ENCODE data around the gene WDR70.

DNA sequence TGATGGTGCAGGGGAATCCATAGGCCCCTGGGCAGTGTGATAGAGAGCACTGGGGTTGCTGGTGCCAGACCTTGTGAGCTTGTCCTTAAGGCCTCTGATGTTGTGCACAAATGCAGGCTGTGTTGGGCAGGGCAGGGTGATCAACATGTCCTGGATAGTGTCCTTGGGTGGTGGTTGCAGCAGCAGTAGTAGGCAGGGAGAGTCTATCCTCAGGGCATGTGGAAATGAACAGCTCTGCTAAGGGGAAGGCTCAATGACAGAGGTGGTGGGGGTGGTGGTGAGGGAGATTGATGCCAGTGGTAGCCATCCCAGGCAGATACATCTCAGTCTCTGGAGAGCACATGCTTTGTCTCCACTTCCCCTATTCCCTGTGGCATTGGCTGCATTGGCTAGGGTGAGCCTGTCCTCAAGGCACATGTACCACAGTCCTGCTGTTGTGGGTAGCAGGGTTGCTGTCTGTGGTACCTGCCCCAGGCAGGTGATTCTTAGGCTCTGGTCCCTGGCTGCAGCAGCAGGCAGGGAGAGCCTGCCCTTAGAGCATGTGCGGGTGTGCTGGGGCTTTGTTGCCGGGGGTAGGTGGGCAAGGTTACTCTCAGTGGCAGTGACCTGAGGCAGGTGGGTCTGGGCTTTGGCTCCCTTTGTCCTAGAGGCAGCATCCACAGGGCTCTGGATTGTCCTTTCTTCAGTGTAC is 111.1 kb downstream of the WDR70 start:
- TF ChIP-seq, protein P1, sequence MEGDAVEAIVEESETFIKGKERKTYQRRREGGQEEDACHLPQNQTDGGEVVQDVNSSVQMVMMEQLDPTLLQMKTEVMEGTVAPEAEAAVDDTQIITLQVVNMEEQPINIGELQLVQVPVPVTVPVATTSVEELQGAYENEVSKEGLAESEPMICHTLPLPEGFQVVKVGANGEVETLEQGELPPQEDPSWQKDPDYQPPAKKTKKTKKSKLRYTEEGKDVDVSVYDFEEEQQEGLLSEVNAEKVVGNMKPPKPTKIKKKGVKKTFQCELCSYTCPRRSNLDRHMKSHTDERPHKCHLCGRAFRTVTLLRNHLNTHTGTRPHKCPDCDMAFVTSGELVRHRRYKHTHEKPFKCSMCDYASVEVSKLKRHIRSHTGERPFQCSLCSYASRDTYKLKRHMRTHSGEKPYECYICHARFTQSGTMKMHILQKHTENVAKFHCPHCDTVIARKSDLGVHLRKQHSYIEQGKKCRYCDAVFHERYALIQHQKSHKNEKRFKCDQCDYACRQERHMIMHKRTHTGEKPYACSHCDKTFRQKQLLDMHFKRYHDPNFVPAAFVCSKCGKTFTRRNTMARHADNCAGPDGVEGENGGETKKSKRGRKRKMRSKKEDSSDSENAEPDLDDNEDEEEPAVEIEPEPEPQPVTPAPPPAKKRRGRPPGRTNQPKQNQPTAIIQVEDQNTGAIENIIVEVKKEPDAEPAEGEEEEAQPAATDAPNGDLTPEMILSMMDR (IDR thresholded peaks at IDR 0.05 in 2 of 3, conservative IDR thresholded peaks at IDR 0.05 in 1 of 3; ENCODE audit: control insufficient read depth in 2 of 3, extremely low read depth in 1 of 3, insufficient read depth in 1 of 3, low read depth in 3 of 3, low read length in 3 of 3): no peak
- TF ChIP-seq MXI1 (IDR thresholded peaks at IDR 0.05; ENCODE audit: low read depth, low read length) (no peak), NFIC (IDR thresholded peaks at IDR 0.05; ENCODE audit: low read depth, low read length) (no peak), CREB1 (IDR thresholded peaks at IDR 0.05; ENCODE audit: low read depth) (no peak)

All from GM12878 (cell line).